Ishikawa (cell line): ENCODE measurements around the gene CDADC1.

Experiments used
- CEBPB ChIP-seq: IDR thresholded peaks from 2 replicates; pipeline ENCODE4 v1.6.1; 2012
- CREB1 ChIP-seq: IDR thresholded peaks from 2 replicates; pipeline ENCODE4 v1.6.1; 2012; ENCODE audit warnings: low read depth
- EGR1 ChIP-seq: IDR thresholded peaks from 2 replicates; pipeline ENCODE4 v1.6.1; 2012
- EP300 ChIP-seq: IDR thresholded peaks from 2 replicates; pipeline ENCODE4 v1.6.1; 2012; ENCODE audit warnings: borderline replicate concordance
- FOXM1 ChIP-seq: IDR thresholded peaks from 2 replicates; pipeline ENCODE4 v1.6.1; 2012; ENCODE audit warnings: low read depth, borderline replicate concordance
- NFIC ChIP-seq: IDR thresholded peaks from 2 replicates; pipeline ENCODE4 v1.6.1; 2012
- RAD21 ChIP-seq: IDR thresholded peaks from 2 replicates; pipeline ENCODE4 v1.6.1; 2012; ENCODE audit warnings: low read depth
- TAF1 ChIP-seq: IDR thresholded peaks from 2 replicates; pipeline ENCODE4 v1.6.1; 2012; ENCODE audit warnings: low read depth, mild to moderate bottlenecking
- TCF12 ChIP-seq: IDR thresholded peaks from 2 replicates; pipeline ENCODE4 v1.6.1; 2012; ENCODE audit warnings: low read depth
- TEAD4 ChIP-seq: IDR thresholded peaks from 2 replicates; pipeline ENCODE4 v1.6.1; 2012
- YY1 ChIP-seq: IDR thresholded peaks from 2 replicates; pipeline ENCODE4 v1.6.1; 2012; ENCODE audit warnings: low read depth
- ZBTB7A ChIP-seq: IDR thresholded peaks from 2 replicates; pipeline ENCODE4 v1.6.1; 2012; ENCODE audit warnings: low read depth
- TF ChIP-seq, protein P1 (sequence below): IDR thresholded peaks from 2 replicates; pipeline ENCODE4 v1.6.1; 2012; ENCODE audit warnings: low read depth, mild to moderate bottlenecking
- TF ChIP-seq, protein P2 (sequence below): IDR thresholded peaks from 2 replicates; pipeline ENCODE4 v1.6.1; 2012
- TF ChIP-seq, protein P3 (sequence below): IDR thresholded peaks from 2 replicates; pipeline ENCODE4 v1.6.1; 2012

The CDADC1 gene

DNA sequence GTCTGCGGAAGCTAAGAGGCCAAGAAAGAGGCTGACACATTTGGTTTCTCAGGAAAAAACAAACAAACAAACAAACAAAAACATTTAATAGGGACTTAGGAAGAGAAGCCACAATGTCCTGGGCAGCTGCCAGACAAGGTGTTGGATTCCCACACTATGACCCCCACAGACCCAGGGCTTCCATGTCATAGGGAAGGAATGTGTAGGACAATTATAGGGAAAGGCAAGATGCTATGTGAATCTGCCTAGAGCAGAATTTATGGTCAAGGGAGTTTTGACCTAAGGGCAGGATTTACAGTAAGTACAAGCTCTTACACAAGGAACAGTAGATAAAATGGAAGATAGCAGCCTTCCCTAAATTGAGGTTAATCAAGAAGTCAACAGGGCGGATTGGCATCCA is 9.1 kb upstream of the CDADC1 start:
- no peak for TF ChIP-seq CEBPB
- no peak for TF ChIP-seq TCF12
- TF ChIP-seq NFIC: no peak
- TF ChIP-seq TAF1: no peak
- TF ChIP-seq RAD21: no peak

DNA sequence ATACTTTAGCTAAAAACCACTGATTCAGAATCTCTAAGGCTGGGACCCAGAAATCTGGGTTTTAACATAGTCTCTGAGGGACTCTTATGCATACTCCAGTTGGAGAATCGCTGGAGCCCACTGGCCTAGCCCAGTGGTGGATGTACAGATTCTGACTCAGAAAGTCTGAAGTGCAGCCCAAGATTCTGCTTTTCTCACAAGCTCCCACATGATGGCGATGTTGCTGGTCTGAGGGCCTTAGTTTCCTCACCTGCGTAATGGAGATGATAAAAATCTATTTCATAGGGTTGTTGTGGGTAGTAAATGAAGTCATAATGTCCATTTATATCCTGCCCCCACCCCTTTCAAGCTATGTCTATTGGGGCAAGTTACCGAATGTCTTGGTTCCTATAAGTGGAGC is 7.7 kb upstream of the CDADC1 start:
- peak; percentile 64 for TF ChIP-seq RAD21
- no peak for TF ChIP-seq ZBTB7A

DNA sequence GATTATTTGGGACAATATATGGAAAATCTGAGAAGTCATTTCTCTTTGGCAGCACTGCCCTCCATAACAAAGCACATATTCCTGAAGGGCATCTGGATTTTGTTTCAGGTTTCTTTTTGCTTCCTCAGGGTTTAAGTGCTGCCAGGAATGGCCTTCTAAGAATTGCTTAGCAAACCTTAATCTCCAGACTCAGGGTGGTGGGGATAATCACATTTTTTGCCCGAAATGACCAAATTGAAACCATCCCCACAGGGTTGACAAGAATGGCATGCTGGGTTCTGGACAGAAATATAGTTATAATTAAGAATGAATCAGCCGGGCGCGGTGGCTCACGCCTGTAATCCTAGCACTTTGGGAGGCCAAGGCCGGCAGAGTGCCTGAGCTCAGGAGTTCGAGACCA is 6.4 kb upstream of the CDADC1 start:
- TF ChIP-seq NFIC: no peak
- no peak for TF ChIP-seq TCF12
- TF ChIP-seq TEAD4: no peak
- no peak for TF ChIP-seq EGR1
- no peak for TF ChIP-seq YY1
- no peak for TF ChIP-seq CREB1
- TF ChIP-seq RAD21: no peak
- TF ChIP-seq TAF1: no peak
- TF ChIP-seq, protein P1, sequence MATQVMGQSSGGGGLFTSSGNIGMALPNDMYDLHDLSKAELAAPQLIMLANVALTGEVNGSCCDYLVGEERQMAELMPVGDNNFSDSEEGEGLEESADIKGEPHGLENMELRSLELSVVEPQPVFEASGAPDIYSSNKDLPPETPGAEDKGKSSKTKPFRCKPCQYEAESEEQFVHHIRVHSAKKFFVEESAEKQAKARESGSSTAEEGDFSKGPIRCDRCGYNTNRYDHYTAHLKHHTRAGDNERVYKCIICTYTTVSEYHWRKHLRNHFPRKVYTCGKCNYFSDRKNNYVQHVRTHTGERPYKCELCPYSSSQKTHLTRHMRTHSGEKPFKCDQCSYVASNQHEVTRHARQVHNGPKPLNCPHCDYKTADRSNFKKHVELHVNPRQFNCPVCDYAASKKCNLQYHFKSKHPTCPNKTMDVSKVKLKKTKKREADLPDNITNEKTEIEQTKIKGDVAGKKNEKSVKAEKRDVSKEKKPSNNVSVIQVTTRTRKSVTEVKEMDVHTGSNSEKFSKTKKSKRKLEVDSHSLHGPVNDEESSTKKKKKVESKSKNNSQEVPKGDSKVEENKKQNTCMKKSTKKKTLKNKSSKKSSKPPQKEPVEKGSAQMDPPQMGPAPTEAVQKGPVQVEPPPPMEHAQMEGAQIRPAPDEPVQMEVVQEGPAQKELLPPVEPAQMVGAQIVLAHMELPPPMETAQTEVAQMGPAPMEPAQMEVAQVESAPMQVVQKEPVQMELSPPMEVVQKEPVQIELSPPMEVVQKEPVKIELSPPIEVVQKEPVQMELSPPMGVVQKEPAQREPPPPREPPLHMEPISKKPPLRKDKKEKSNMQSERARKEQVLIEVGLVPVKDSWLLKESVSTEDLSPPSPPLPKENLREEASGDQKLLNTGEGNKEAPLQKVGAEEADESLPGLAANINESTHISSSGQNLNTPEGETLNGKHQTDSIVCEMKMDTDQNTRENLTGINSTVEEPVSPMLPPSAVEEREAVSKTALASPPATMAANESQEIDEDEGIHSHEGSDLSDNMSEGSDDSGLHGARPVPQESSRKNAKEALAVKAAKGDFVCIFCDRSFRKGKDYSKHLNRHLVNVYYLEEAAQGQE: no peak
- TF ChIP-seq, protein P2, sequence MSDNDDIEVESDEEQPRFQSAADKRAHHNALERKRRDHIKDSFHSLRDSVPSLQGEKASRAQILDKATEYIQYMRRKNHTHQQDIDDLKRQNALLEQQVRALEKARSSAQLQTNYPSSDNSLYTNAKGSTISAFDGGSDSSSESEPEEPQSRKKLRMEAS: no peak

DNA sequence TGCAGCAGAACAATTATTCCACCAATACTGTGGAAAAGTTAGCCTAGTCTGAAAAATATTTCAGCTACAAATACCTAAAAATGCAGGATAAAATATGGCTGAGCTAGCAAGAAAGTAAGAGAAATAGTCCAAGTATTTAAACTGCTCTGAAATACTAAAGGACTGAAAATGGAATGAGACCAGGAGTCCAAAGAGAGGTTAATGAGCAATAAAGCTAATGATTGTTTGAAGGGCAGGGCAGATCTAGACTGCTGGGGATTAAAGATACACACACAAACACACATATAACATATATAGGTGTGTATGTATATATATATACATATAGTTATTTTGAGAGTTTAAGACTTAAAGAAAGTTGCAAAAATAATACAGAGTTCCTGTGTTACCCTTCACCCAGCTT is 2.6 kb upstream of the CDADC1 start:
- TF ChIP-seq ZBTB7A (no peak), TCF12 (no peak), EGR1 (no peak), YY1 (no peak), TEAD4 (no peak), TAF1 (no peak), NFIC (no peak), RAD21 (no peak), CEBPB (no peak), EP300 (no peak), FOXM1 (no peak), CREB1 (no peak)
- TF ChIP-seq, protein P3, sequence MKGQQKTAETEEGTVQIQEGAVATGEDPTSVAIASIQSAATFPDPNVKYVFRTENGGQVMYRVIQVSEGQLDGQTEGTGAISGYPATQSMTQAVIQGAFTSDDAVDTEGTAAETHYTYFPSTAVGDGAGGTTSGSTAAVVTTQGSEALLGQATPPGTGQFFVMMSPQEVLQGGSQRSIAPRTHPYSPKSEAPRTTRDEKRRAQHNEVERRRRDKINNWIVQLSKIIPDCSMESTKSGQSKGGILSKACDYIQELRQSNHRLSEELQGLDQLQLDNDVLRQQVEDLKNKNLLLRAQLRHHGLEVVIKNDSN: no peak
- TF ChIP-seq, protein P2: no peak
- TF ChIP-seq, protein P1: no peak

DNA sequence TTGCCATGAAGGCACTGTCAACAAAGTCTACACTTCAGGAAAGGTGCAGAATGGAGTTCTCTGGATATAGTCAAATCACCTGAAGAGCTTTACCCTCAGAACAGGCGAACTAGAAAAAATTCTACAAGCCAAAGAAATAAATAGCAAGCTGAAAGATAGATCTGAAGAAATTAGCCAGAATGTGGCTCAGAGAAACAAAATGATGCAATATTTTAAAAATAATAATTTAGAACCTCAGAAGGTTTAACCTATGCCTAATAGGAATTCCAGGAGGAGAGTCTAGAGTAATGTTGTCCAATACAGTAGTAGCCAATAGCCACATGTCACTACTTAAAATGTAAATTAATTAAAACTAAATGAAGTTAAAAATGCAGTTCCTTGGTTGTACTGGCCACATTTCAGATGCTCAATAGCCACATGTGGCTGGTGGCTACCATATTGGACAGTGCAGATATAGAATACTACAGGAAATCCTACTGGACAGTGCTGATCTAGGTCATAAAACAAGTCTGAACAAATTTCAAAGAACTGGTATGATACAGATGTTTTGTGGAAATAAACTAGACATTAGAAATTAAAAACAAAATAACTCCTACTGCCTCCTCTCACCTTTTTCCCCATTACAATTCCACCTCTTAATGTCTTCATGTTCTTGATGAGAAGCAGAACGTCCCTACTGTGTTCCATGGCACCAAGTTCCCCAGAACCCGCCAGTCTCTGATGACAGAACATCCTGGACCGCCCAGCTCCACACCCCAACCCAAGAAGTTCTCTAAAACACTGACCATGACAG is 679 bp upstream of the CDADC1 start:
- no peak for TF ChIP-seq CEBPB
- no peak for TF ChIP-seq TCF12
- no peak for TF ChIP-seq FOXM1
- TF ChIP-seq EGR1: no peak
- no peak for TF ChIP-seq EP300
- TF ChIP-seq, protein P2: no peak
- TF ChIP-seq, protein P1: no peak
- TF ChIP-seq TEAD4: no peak
- TF ChIP-seq TAF1: no peak
- no peak for TF ChIP-seq ZBTB7A
- no peak for TF ChIP-seq NFIC
- no peak for TF ChIP-seq CREB1
- TF ChIP-seq, protein P3: no peak
- TF ChIP-seq YY1: no peak
